Uterus (tissue), 2 donors: ENCODE data around the gene BHMT.

Source experiments
- CTCF ChIP-seq, 4 experiments: fragments of 200-600 bp in 2 of 4; fragments of 450-650 bp in 2 of 4; sonication (generic) in 2 of 4; IDR thresholded peaks; one replicate each; pipeline ENCODE4 v1.5.1; 2016 to 2019; ENCODE audit warnings: antibody characterized with exemption in 4 of 4, mild to moderate bottlenecking in 2 of 4, moderate library complexity in 1 of 4
- POLR2A ChIP-seq, 2 donors: fragments of 450-650 bp; IDR thresholded peaks; one replicate each; pipeline ENCODE4 v1.6.1; 2016; ENCODE audit warnings: antibody characterized with exemption in 2 of 2, mild to moderate bottlenecking in 1 of 2, moderate library complexity in 1 of 2

DNA sequence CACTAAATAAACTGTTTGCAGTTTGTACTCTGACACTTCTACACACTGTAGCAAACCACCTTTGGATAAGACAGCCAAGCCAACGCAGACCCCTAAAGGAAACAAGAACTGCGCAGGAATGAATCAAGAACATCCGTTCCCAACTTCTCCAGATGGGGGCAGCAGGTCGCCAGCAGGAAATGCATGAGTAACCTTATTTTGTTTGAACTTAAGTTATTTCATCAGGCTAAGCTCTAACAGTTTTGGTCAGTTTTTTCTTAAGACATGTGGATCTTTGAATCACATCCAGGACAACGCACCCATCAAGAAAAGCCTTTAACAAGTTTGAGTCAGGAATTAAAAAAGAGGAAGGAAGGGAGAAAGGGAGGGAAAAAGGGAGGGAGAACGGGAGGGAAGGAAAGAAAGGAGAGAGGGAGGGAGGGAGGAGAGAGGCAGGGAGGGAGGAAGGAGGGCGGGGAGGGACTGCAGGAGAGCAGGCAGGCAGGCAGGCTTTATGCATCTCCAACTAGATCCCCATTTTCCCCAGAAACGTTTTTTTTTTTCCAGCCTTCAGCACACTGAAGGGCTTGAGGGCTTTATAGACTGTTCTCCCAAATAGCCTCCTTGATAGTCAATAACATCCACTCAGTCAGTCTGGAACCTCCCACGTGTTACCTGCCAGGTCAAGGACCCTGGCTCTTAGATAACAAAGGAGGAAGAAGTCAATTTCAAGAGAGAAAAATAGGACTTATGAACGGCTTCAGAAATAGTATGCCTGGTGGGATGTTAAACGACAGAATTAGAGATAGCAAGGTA, 22.2 kb downstream of the BHMT start:
- TF ChIP-seq CTCF (IDR thresholded peaks at IDR 0.05) = peak; percentile 56 to 79 (median 68)
- no peak for TF ChIP-seq POLR2A (IDR thresholded peaks at IDR 0.05)
